Measurements from ENCODE around the gene JSRP1. TPM values are rescaled to one million over a fixed set of nuclear protein-coding genes. Genes with fewer than 3 reads are reported as not detected.

The JSRP1 gene
- total RNA-seq, 2 experiments from 2014 or later, result 0.27 TPM; not detected in 1

- POLR2A ChIA-PET, result no interaction called here
- H3K36me3 Mint-ChIP-seq (ENCODE audit: low read depth), result peaks cover 30% of the 10 kb centered on the region
Observed at GRCh38 chr19:2228157-2229030, 27.8 kb downstream of the JSRP1 start.

GRCh38 chr19:2227415-2228156 is 28.6 kb downstream of the JSRP1 start:
- ChIA-PET CTCF (interaction anchor here (1.2 kb wide), 1 partner anchor 12 kb away, joined by 3 read pairs; no protein-coding TSS in a partner anchor), POLR2A (no interaction called here)
- no peak for DNase-seq
- Mint-ChIP-seq H3K27ac (no peak overlapping the region), H3K4me3 (no peak overlapping the region), H3K4me1 (peaks cover 6% of the 10 kb centered on the region), H3K36me3 (ENCODE audit: low read depth) (peaks cover 25% of the 10 kb centered on the region), H3K27me3 (no peaks in the 10 kb centered on the region), H3K9me3 (no peaks in the 10 kb centered on the region)

More at GRCh38 chr19:2228157-2229030, 27.8 kb downstream of the JSRP1 start:
- Mint-ChIP-seq H3K9me3 (no peaks in the 10 kb centered on the region), H3K4me3 (no peak overlapping the region), H3K4me1 (peaks cover 10% of the 10 kb centered on the region), H3K27ac (no peak overlapping the region), H3K27me3 (no peaks in the 10 kb centered on the region)
- no peak for DNase-seq
- CTCF ChIA-PET, result interaction anchor here (0.5 to 1.2 kb wide), 2 partner anchors 12 to 75 kb away, joined by 3 to 5 read pairs; no protein-coding TSS in a partner anchor

- CTCF ChIA-PET, result interaction anchor here (1.1 kb wide), 1 partner anchor 9 kb away, joined by 3 read pairs; the partner anchor contains the start of gene PLEKHJ1
- H3K9me3 Mint-ChIP-seq, result no peaks in the 10 kb centered on the region
Observed at GRCh38 chr19:2226840-2227360, 29.3 kb downstream of the JSRP1 start.

GRCh38 chr19:2226051-2226839 is 30.0 kb downstream of the JSRP1 start:
- ChIA-PET CTCF (interaction anchor here (1.1 kb wide), 1 partner anchor 10 kb away, joined by 3 read pairs; the partner anchor contains the start of gene PLEKHJ1), POLR2A (no interaction called here)
- Mint-ChIP-seq H3K36me3 (ENCODE audit: low read depth) (peaks cover 23% of the 10 kb centered on the region), H3K27ac (no peak overlapping the region), H3K4me3 (no peak overlapping the region), H3K4me1 (peaks cover 6% of the 10 kb centered on the region), H3K27me3 (no peaks in the 10 kb centered on the region), H3K9me3 (no peaks in the 10 kb centered on the region)
- DNase-seq, result no peak

More at GRCh38 chr19:2226840-2227360, 29.3 kb downstream of the JSRP1 start:
- Mint-ChIP-seq H3K27ac (no peak overlapping the region), H3K4me3 (no peak overlapping the region), H3K4me1 (peaks cover 6% of the 10 kb centered on the region), H3K27me3 (no peaks in the 10 kb centered on the region), H3K36me3 (ENCODE audit: low read depth) (peaks cover 23% of the 10 kb centered on the region)
- no peak for DNase-seq
- POLR2A ChIA-PET, result no interaction called here

- Mint-ChIP-seq H3K36me3 (ENCODE audit: low read depth) (peaks cover 23% of the 10 kb centered on the region), H3K9me3 (no peaks in the 10 kb centered on the region), H3K27ac (no peak overlapping the region), H3K4me3 (no peak overlapping the region), H3K4me1 (peaks cover 6% of the 10 kb centered on the region), H3K27me3 (no peaks in the 10 kb centered on the region)
- CTCF ChIA-PET, result no interaction called here
- DNase-seq, result no peak
- POLR2A ChIA-PET, result no interaction called here
Observed at GRCh38 chr19:2225415-2226050, 30.7 kb downstream of the JSRP1 start.

- CTCF ChIA-PET, result no interaction called here
- DNase-seq, result no peak
- no peak overlapping the region for H3K27ac Mint-ChIP-seq
Observed at GRCh38 chr19:2224754-2225349, 31.4 kb downstream of the JSRP1 start.

GRCh38 chr19:2223959-2224358 is 32.3 kb downstream of the JSRP1 start:
- ChIA-PET POLR2A (no interaction called here), CTCF (no interaction called here)
- Mint-ChIP-seq H3K27me3 (no peaks in the 10 kb centered on the region), H3K27ac (no peak overlapping the region), H3K36me3 (ENCODE audit: low read depth) (peaks cover 21% of the 10 kb centered on the region), H3K4me3 (no peak overlapping the region), H3K9me3 (no peaks in the 10 kb centered on the region), H3K4me1 (peaks cover 6% of the 10 kb centered on the region)
- no peak for DNase-seq

More at GRCh38 chr19:2224754-2225349, 31.4 kb downstream of the JSRP1 start:
- Mint-ChIP-seq H3K9me3 (no peaks in the 10 kb centered on the region), H3K36me3 (ENCODE audit: low read depth) (peaks cover 23% of the 10 kb centered on the region), H3K4me1 (peaks cover 6% of the 10 kb centered on the region), H3K4me3 (no peak overlapping the region), H3K27me3 (no peaks in the 10 kb centered on the region)
- POLR2A ChIA-PET, result no interaction called here

- no peak overlapping the region for H3K4me3 Mint-ChIP-seq
Observed at GRCh38 chr19:2223391-2223790, 32.8 kb downstream of the JSRP1 start.

GRCh38 chr19:2221918-2222317 is 34.3 kb downstream of the JSRP1 start:
- H3K9me3 Mint-ChIP-seq, result no peaks in the 10 kb centered on the region
- H3K36me3 Mint-ChIP-seq (ENCODE audit: low read depth), result peaks cover 23% of the 10 kb centered on the region
- POLR2A ChIA-PET, result no interaction called here

More at GRCh38 chr19:2223391-2223790, 32.8 kb downstream of the JSRP1 start:
- Mint-ChIP-seq H3K9me3 (no peaks in the 10 kb centered on the region), H3K27me3 (no peaks in the 10 kb centered on the region), H3K27ac (no peak overlapping the region), H3K4me1 (peaks cover 6% of the 10 kb centered on the region), H3K36me3 (ENCODE audit: low read depth) (peaks cover 18% of the 10 kb centered on the region)
- ChIA-PET POLR2A (no interaction called here), CTCF (interaction anchor here (0.6 kb wide), 1 partner anchor 235 kb away, joined by 3 read pairs; no protein-coding TSS in a partner anchor)
- no peak for DNase-seq

GRCh38 chr19:2221250-2221831 is 34.9 kb downstream of the JSRP1 start:
- Mint-ChIP-seq H3K4me3 (no peak overlapping the region), H3K27ac (peak overlapping the region; percentile 9), H3K36me3 (ENCODE audit: low read depth) (peaks cover 23% of the 10 kb centered on the region), H3K27me3 (no peaks in the 10 kb centered on the region), H3K9me3 (no peaks in the 10 kb centered on the region), H3K4me1 (peaks cover 6% of the 10 kb centered on the region)
- ChIA-PET CTCF (no interaction called here), POLR2A (no interaction called here)
- DNase-seq, result no peak

More at GRCh38 chr19:2221918-2222317, 34.3 kb downstream of the JSRP1 start:
- no peaks in the 10 kb centered on the region for H3K27me3 Mint-ChIP-seq
- no peak overlapping the region for H3K4me3 Mint-ChIP-seq
- DNase-seq, result no peak
- peaks cover 6% of the 10 kb centered on the region for H3K4me1 Mint-ChIP-seq
- no peak overlapping the region for H3K27ac Mint-ChIP-seq
- CTCF ChIA-PET, result no interaction called here

GRCh38 chr19:2219726-2220125 is 36.5 kb downstream of the JSRP1 start:
- Mint-ChIP-seq H3K27ac (no peak overlapping the region), H3K36me3 (ENCODE audit: low read depth) (peaks cover 20% of the 10 kb centered on the region), H3K4me1 (peaks cover 15% of the 10 kb centered on the region), H3K27me3 (no peaks in the 10 kb centered on the region), H3K4me3 (no peak overlapping the region), H3K9me3 (no peaks in the 10 kb centered on the region)
- no peak for DNase-seq
- ChIA-PET CTCF (no interaction called here), POLR2A (no interaction called here)

All from activated CD4-positive, alpha-beta T cell treated with anti-CD3 and anti-CD28 coated beads, Interleukin-2, amount 10 ng/mL, durations not matched to agents 7 days and 5 days (primary cell).